Fibroblast of skin of scalp (primary cell): Measurements from ENCODE around the gene C2orf76.
"Not testable (repeated sequence)": the region's sequence is repeated elsewhere in the genome, so short reads cannot be mapped to it uniquely, and the experiment has no call there.

Source experiments
- DNase-seq: peaks from one replicate; pipeline ENCODE4 v3.0.0-alpha.2; 2013

C2orf76 gene

GRCh38 chr2:119377294-119377992 is 10.8 kb upstream of the C2orf76 start:
- no peak for DNase-seq

- DNase-seq: no peak
These were observed 10.2 kb upstream of the C2orf76 start for GRCh38 chr2:119376810-119377209.

DNA sequence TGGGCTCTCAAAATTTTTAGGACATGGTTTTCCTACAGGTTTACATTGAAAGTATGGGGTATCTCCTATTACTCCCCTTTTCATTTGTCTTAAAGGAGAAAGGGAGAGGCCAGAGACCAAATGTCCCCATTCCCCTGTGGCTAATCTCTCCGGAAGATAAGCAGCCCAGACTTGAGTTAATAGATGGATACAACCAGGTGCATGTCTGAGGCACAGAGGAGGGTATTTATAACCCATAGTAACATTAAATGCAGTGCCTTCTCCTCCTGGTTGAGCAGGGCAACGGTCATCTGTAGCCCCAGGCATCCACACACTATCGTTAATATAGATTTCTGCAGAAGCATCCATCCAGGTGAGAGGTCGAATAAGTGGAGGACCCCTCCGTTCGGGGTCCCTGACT is 9.8 kb upstream of the C2orf76 start:
- DNase-seq: not testable (repeated sequence)

DNA sequence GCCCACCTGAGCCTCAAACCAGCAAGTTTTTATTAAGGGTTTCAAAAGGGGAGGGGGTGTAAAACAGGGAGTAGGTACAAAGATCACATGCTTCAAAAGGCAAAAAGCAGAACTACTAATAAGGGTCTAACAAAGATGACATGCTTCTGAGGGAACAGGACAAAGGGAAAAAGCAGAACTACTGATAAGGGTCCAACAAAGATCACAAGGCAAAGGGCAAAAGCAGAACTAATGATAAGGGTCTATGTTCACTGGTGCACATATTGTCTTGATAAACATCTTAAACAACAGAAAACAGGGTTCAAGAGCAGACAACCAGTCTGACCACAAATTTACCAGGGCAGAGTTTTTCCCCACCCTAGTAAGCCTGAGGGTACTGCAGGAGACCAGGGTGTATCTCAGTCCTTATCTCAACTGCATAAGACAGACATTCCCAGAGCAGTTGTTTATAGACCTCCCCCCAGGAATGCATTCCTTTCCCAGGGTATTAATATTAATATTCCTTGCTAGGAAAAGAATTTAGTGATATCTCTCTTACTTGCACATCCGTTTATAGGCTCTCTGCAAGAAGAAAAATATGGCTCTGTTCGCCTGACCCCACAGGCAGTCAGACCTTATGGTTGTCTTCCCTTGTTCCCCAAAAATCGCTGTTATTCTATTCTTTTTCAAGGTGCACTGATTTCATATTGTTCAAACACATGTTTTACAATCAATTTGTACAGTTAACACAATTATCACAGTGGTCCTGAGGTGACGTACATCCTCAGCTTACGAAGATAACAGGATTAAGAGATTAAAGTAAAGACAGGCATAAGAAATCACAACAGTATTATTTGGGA is 7.5 kb upstream of the C2orf76 start:
- DNase-seq: not testable (repeated sequence)

- DNase-seq: no peak
These were observed 6.3 kb upstream of the C2orf76 start for GRCh38 chr2:119372778-119373568.

DNA sequence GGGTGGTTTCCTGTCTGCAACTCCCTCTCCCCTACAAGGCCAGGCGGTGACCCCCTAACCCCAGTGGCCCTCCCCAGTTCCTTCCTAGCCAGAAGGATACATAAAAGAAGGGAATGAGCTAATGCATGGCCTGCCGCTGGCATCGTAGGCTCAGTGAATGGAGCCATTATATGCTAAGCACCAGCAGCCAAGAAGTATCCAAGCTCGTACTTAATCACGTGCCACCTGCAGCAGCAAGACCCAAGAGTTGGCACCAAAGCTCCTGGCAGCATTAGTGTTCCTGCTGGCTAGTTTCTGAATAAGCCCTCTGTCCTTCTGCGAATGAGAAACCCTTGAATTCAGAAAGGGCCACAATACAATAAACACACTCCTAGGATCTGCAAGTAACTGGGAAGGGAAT is 4.5 kb upstream of the C2orf76 start:
- DNase-seq: no peak

- no peak for DNase-seq
These were observed 3.2 kb upstream of the C2orf76 start for GRCh38 chr2:119369845-119370244.

GRCh38 chr2:119367472-119368099 is 952 bp upstream of the C2orf76 start:
- peak; percentile 19 for DNase-seq

DNA sequence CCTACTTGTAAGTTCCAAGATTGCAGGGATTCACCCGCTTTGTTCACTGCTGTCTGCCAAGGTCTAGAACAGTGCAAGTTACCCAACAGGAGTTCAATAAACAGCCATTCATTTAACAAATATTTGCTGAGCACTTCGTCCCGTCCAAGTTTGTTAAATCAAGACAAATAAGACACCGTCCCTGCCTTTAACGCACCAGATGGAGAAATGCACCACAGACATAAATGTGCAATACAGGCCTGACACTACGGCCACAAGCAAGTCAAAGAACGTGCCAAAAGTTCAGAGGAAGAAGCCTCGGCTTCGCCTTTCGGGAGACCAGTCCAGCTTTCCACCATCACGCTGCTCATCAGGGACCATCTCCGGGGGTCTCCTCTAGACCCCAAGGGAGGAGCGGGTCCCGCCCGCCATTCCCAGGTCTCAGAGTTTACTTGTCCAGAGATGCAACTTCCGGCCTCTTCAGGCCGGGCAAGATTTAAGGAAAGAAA is 429 bp downstream of the C2orf76 start:
- DNase-seq: peak; percentile 5

GRCh38 chr2:119365436-119365835 is 1.2 kb downstream of the C2orf76 start:
- DNase-seq: no peak

GRCh38 chr2:119364798-119365197 is 1.8 kb downstream of the C2orf76 start:
- DNase-seq: no peak

DNA sequence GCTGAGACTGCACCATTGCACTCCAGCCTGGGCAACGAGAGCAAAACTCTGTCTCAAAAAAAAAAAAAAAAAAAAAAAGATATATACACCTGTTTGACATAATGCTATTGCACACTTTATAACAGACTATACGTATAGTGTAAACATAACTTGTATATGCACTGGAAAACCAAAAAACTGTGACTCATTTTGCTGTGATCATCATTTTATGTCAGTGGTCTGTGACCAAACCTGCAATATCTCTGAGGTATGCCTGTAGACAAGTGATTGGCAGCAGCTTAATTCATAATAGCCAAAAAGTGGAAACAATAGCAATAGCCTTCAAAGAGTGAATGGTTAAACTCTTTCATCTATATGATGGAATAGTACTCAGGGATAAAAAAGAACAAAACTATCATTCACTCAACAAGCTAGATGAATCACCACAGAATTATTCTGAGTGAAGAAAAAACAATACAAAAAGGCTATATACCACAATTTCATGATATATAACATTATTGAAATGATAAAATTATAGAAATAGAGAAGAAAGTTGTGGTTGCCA is 6.1 kb downstream of the C2orf76 start:
- DNase-seq: no peak

DNA sequence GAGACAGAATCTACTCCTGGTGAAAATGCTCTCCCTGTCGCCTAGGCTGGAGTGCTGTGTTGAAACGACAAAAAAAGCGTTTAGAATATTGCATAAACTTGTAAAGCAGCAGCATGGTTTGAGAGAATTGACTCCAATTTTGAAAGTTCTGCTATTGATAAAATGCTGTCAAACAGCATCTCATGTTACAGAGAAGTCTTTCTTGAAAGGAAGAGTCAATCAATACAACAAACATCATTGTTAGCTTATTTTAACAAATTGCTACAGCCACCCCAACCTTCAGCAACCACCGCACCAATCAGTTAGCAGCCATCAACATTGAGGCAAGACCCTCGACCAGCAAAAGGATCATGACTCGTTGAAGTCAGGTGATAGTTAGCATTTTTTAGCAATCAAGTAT is 6.9 kb downstream of the C2orf76 start:
- no peak for DNase-seq

- no peak for DNase-seq
These were observed 11.8 kb downstream of the C2orf76 start for GRCh38 chr2:119354860-119355259.

- no peak for DNase-seq
These were observed 14.3 kb downstream of the C2orf76 start for GRCh38 chr2:119352357-119352756.

DNA sequence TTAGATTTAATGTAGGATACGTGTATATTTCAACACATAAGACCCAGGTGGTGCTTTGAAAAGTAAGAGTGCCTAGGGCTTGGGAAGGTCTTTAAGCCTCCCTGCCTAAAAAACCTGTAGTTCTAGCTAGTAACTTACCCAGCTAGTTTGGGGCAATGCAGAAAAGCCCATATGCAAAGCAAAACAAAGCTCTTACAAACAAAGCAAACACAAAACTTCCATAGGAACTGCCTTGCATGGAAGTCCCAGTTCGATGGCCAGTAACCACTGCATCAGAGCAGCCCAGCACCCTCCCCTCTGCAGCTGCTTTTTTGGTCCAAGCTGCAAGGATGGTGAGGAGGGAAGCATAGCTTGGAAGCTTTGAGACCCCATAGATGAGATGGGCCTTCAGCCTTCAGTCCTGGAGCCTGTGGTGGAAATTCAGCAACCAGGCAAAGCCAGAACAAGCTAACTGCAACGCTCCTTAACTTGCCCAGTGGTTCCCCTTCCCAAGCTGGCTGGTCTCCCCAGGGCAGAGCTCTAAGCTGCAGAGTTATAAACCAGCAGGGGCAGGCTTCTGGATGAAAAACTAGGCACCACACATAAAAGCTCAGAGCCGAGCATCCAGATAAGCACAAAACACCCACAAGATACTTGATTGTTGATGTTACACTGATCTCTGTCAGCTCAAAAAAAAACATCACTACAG is 16.2 kb downstream of the C2orf76 start:
- no peak for DNase-seq

DNA sequence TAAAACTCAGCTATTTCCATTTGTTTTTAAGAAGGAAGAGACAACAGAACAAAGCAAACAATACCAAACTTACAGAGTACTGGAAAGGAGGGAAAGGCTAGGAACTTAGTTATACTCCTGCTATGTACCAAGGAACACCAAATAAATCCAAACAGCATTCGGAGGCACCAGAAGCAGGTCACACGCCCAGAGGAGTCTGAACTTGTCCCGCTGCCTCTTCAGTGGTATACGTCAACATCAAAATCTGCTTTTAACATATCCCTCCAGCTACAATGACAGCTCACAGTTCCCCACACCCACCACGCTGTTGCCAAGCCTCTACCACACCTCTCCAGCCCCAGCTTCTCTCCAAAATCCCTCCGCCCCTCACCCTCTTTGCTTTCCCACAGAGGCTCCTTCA is 17.3 kb downstream of the C2orf76 start:
- no peak for DNase-seq

DNA sequence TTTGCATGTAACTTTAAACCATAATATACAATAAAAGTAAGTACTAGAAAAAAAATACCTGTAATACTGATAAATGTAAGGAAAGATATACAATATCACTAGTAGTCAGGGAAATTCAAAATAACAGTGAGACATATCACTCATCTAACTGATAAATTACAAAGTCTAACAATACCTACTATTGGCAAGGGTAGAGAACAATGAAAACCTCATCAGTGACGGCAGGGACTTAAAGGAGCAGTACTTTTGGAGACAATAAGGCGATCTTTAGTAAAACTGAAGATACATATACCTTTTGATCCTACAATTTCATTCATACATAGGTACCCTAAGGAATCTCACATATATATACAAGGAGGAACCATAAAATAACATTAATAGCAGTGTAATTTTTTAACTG is 24.9 kb downstream of the C2orf76 start:
- DNase-seq: no peak

DNA sequence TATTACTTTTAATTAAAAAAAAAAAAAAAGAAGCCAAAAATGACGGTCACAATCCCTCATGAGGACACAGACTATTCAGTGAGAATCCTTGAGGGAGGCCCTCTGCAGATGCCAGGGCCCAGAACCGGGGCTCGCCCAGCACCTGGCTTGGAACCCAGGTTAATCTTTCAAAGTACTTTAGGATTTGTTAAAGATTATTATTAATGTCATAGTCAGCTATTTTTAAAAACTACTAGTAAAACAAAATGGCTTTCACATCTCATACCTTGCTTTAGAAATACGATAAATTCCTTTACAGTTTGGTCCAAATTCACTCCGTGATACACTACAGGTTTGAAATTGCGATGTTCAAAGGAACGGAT is 27.1 kb downstream of the C2orf76 start:
- no peak for DNase-seq

DNA sequence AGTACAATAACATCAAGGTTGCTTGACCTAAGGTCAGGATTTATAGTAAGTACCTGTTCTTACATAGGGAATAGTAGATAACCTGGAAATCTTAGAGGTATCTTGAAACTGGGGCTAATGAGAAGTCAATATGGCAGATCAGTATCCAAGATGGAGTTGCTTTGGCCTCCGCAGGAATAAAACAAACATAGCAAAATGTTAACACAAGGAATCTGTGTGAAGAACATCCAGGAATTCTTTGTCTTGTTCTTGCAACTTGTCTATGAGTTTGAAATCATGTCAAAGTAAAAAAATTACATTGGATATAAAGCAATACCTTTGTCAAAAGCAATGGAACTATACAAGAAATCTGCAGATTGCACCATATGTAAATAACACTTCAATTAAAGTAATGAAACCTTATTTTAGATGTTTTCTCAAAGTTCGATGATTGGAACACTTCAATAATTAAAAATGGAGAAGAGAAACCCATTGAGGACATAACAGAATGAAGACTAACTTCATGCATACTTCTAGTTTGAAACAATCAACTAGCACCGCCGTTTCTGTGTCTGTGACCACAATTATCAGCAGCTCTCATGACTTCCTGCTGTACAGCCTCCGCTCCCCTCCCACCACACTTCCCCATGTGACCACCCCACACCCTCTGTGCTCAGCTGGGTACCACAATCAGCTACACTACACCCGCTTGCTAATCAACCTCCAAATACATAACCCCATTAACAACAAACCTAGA is 27.6 kb downstream of the C2orf76 start:
- no peak for DNase-seq

DNA sequence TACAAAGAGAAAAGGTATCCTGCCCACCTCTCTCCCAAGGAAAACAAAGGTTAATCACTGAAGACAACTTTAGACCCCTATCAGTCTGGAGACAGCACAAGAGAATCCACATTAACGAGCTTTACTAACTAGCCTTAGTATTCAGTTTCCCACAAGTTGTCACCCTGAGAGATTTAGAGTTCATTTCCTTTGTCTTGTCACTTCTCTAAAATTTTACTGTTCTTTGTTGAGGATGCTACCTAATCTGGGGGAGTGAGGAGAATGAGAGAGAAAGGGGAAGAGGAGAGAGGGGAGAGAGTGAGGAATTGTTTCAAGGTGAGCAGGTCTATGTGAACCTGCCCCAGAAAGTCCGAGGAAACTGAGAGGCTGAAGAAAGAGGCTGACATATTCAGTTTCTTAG is 28.4 kb downstream of the C2orf76 start:
- DNase-seq: no peak
